ENCODE results near the gene CUX1.

CUX1 gene

GRCh38 chr7:101858437-101859385 is 41.3 kb downstream of the CUX1 start:
- TF ChIP-seq MAX (IDR thresholded peaks at IDR 0.05) (no peak), FOXM1 (IDR thresholded peaks at IDR 0.05; ENCODE audit: borderline replicate concordance, low read depth) (no peak), EP300 (IDR thresholded peaks at IDR 0.05; ENCODE audit: borderline replicate concordance) (no peak), YY1 (IDR thresholded peaks at IDR 0.05; ENCODE audit: low read depth) (no peak), TEAD4 (IDR thresholded peaks at IDR 0.05) (no peak), ZBTB7A (IDR thresholded peaks at IDR 0.05; ENCODE audit: low read depth) (no peak), TAF1 (IDR thresholded peaks at IDR 0.05; ENCODE audit: low read depth) (no peak), CREB1 (IDR thresholded peaks at IDR 0.05; ENCODE audit: low read depth) (no peak), NFIC (IDR thresholded peaks at IDR 0.05) (no peak), EGR1 (IDR thresholded peaks at IDR 0.05) (no peak), RAD21 (IDR thresholded peaks at IDR 0.05; ENCODE audit: low read depth) (no peak), TCF12 (IDR thresholded peaks at IDR 0.05; ENCODE audit: low read depth) (no peak), REST (IDR thresholded peaks at IDR 0.05; ENCODE audit: low read depth) (no peak), CEBPB (IDR thresholded peaks at IDR 0.05) (no peak), USF1 (IDR thresholded peaks at IDR 0.05) (no peak)

- no peak for TF ChIP-seq RAD21 (IDR thresholded peaks at IDR 0.05; ENCODE audit: low read depth)
- no peak for TF ChIP-seq MAX (IDR thresholded peaks at IDR 0.05)
- no peak for TF ChIP-seq TEAD4 (IDR thresholded peaks at IDR 0.05)
- no peak for TF ChIP-seq NFIC (IDR thresholded peaks at IDR 0.05)
- no peak for TF ChIP-seq REST (IDR thresholded peaks at IDR 0.05; ENCODE audit: low read depth)
- no peak for TF ChIP-seq YY1 (IDR thresholded peaks at IDR 0.05; ENCODE audit: low read depth)
- TF ChIP-seq CREB1 (IDR thresholded peaks at IDR 0.05; ENCODE audit: low read depth): no peak
- no peak for TF ChIP-seq EP300 (IDR thresholded peaks at IDR 0.05; ENCODE audit: borderline replicate concordance)
- TF ChIP-seq EGR1 (IDR thresholded peaks at IDR 0.05): no peak
- no peak for TF ChIP-seq TAF1 (IDR thresholded peaks at IDR 0.05; ENCODE audit: low read depth)
- TF ChIP-seq CEBPB (IDR thresholded peaks at IDR 0.05): no peak
- TF ChIP-seq USF1 (IDR thresholded peaks at IDR 0.05): no peak
- no peak for TF ChIP-seq ZBTB7A (IDR thresholded peaks at IDR 0.05; ENCODE audit: low read depth)
Observed at GRCh38 chr7:101859411-101860106, 42.1 kb downstream of the CUX1 start.

GRCh38 chr7:101860316-101861217 is 43.1 kb downstream of the CUX1 start:
- TF ChIP-seq REST (IDR thresholded peaks at IDR 0.05; ENCODE audit: low read depth): no peak
- TF ChIP-seq CREB1 (IDR thresholded peaks at IDR 0.05; ENCODE audit: low read depth): no peak
- no peak for TF ChIP-seq TCF12 (IDR thresholded peaks at IDR 0.05; ENCODE audit: low read depth)
- TF ChIP-seq CEBPB (IDR thresholded peaks at IDR 0.05): no peak
- TF ChIP-seq MAX (IDR thresholded peaks at IDR 0.05): no peak
- TF ChIP-seq TAF1 (IDR thresholded peaks at IDR 0.05; ENCODE audit: low read depth): no peak
- TF ChIP-seq USF1 (IDR thresholded peaks at IDR 0.05): no peak
- TF ChIP-seq RAD21 (IDR thresholded peaks at IDR 0.05; ENCODE audit: low read depth): no peak
- no peak for TF ChIP-seq EGR1 (IDR thresholded peaks at IDR 0.05)
- no peak for TF ChIP-seq YY1 (IDR thresholded peaks at IDR 0.05; ENCODE audit: low read depth)
- no peak for TF ChIP-seq ZBTB7A (IDR thresholded peaks at IDR 0.05; ENCODE audit: low read depth)
- TF ChIP-seq FOXM1 (IDR thresholded peaks at IDR 0.05; ENCODE audit: borderline replicate concordance, low read depth): no peak
- TF ChIP-seq NFIC (IDR thresholded peaks at IDR 0.05): no peak
- TF ChIP-seq TEAD4 (IDR thresholded peaks at IDR 0.05): no peak
- no peak for TF ChIP-seq EP300 (IDR thresholded peaks at IDR 0.05; ENCODE audit: borderline replicate concordance)
